Smooth muscle cell (in vitro differentiated cells): ENCODE results near the gene ATG9A. TPM values are rescaled to one million over a fixed set of nuclear protein-coding genes. Genes with fewer than 3 reads are reported as not detected.

ENCODE experiments used
- DNase-seq: peaks from one replicate; lab custom pipeline; 2025; ENCODE audit not compliant: unreplicated experiment; lab: John Stamatoyannopoulos, UW
- H2AFZ ChIP-seq: fragments of 200-600 bp; sonication (generic); 2 replicates; pipeline ENCODE4 v1.6.0; 2016; ENCODE audit warnings: antibody characterized with exemption, low read depth, mild to moderate bottlenecking
- H3F3A ChIP-seq: fragments of 200-600 bp; sonication (generic); 2 replicates; pipeline ENCODE4 v1.6.0; 2017; ENCODE audit warnings: antibody characterized with exemption, low read depth
- H3K27ac ChIP-seq: fragments of 200-600 bp; sonication (generic); 2 replicates; pipeline ENCODE4 v1.5.1; 2016; ENCODE audit warnings: low read depth, mild to moderate bottlenecking
- H3K27me3 ChIP-seq: fragments of 200-600 bp; sonication (generic); 2 replicates; pipeline ENCODE4 v1.6.1; 2016; ENCODE audit warnings: low read depth, mild to moderate bottlenecking
- H3K36me3 ChIP-seq: fragments of 200-600 bp; sonication (generic); 2 replicates; pipeline ENCODE4 v1.5.1; 2016; ENCODE audit warnings: low read depth
- H3K4me1 ChIP-seq: fragments of 200-600 bp; sonication (generic); 2 replicates; pipeline ENCODE4 v1.5.1; 2016; ENCODE audit warnings: low read depth
- H3K4me2 ChIP-seq: fragments of 200-600 bp; sonication (generic); 2 replicates; pipeline ENCODE4 v1.6.0; 2016; ENCODE audit warnings: mild to moderate bottlenecking
- H3K4me3 ChIP-seq: fragments of 200-600 bp; sonication (generic); 2 replicates; pipeline ENCODE4 v1.5.1; 2016; ENCODE audit warnings: mild to moderate bottlenecking
- H3K79me2 ChIP-seq: fragments of 200-600 bp; sonication (generic); 2 replicates; pipeline ENCODE4 v1.6.0; 2016; ENCODE audit warnings: low read depth, mild to moderate bottlenecking
- H3K9ac ChIP-seq: fragments of 200-600 bp; sonication (generic); 2 replicates; pipeline ENCODE4 v1.6.0; 2016; ENCODE audit warnings: low read depth
- H3K9me3 ChIP-seq: fragments of 200-600 bp; sonication (generic); replicated peaks from 2 replicates; pipeline ENCODE4 v1.5.1; 2016; ENCODE audit warnings: low read depth
- H4K20me1 ChIP-seq: fragments of 200-600 bp; sonication (generic); 2 replicates; pipeline ENCODE4 v1.6.0; 2016; ENCODE audit warnings: low read depth
- CTCF ChIP-seq: fragments of 200-600 bp; sonication (generic); IDR thresholded peaks from 2 replicates; pipeline ENCODE4 v1.5.1; 2017; ENCODE audit warnings: borderline replicate concordance, mild to moderate bottlenecking, antibody characterized with exemption; ENCODE audit not compliant: insufficient read depth, poor library complexity, severe bottlenecking
- WGBS: methylation state at CpG from one replicate; pipeline ENCODE4 v1.1.7; 2016; ENCODE audit warnings: low lambda C conversion rate; 5-methylcytosine and 5-hydroxymethylcytosine counted together
- polyA plus RNA-seq: library from polyadenylated mRNA; unstranded; fragments of >200 nt; fragmentation: Nextera tagmentation; extraction: Ambion mirVana; gene quantifications from 2 replicates; pipeline ENCODE4 v1.2.1, GENCODE V29; 2016
- total RNA-seq: library from RNA; depleted of rRNA; stranded (reverse); fragments of >200 nt; gene quantifications from 2 replicates; pipeline ENCODE4 v1.2.3, GENCODE V29; 2014

The ATG9A gene
- total and polyA plus RNA-seq, 2 experiments from 2014 or later: 58.1 to 61.6 TPM

- H3K27ac ChIP-seq: no peak overlapping the region
- no peak for DNase-seq
- no peak overlapping the region for H3K4me2 ChIP-seq
- no peaks in the 10 kb centered on the region for H3K27me3 ChIP-seq
- no peaks in the 10 kb centered on the region for H4K20me1 ChIP-seq
- peaks cover 4% of the 10 kb centered on the region for H3K36me3 ChIP-seq
- 95% methylated on average over 18 of the region's 18 CpGs for WGBS
- no peak overlapping the region for H3K4me3 ChIP-seq
- H3K9ac ChIP-seq: no peak overlapping the region
- peaks cover 7% of the 10 kb centered on the region for H3K4me1 ChIP-seq
- no peak overlapping the region for H2AFZ ChIP-seq
- H3K79me2 ChIP-seq: peaks cover 10% of the 10 kb centered on the region
- H3K9me3 ChIP-seq: no peaks in the 10 kb centered on the region
- peaks cover 14% of the 10 kb centered on the region for H3F3A ChIP-seq
- no peak for TF ChIP-seq CTCF
Observed at GRCh38 chr2:219219784-219220532, 9.5 kb downstream of the ATG9A start.

- Histone ChIP-seq H4K20me1 (no peaks in the 10 kb centered on the region), H3K4me2 (peak within 1 kb of the TSS; percentile 92), H3K9me3 (no peaks in the 10 kb centered on the region), H2AFZ (peak within 1 kb of the TSS; percentile 9), H3K9ac (peak within 1 kb of the TSS; percentile 36), H3K79me2 (peaks cover 10% of the 10 kb centered on the region), H3K4me3 (peak within 1 kb of the TSS; percentile 53), H3K36me3 (peaks cover 4% of the 10 kb centered on the region), H3K27me3 (no peaks in the 10 kb centered on the region), H3K27ac (peak within 1 kb of the TSS; percentile 77), H3F3A (peaks cover 14% of the 10 kb centered on the region), H3K4me1 (peaks cover 7% of the 10 kb centered on the region)
- TF ChIP-seq CTCF: no peak
- 16% methylated on average over 61 of the region's 71 CpGs for WGBS
- DNase-seq: peak; percentile 89
Observed at GRCh38 chr2:219218732-219219701, 10.4 kb downstream of the ATG9A start, which contains the start of gene ABCB6. TSS of gene ABCB6 (minus strand) at chr2:219218958. CDS start at chr2:219218673, 285 bp downstream.

- Histone ChIP-seq H3K4me1 (peaks cover 7% of the 10 kb centered on the region), H2AFZ (peak overlapping the region; percentile 9), H3K27me3 (no peaks in the 10 kb centered on the region), H3K9ac (peak overlapping the region; percentile 36), H4K20me1 (no peaks in the 10 kb centered on the region), H3K27ac (peak overlapping the region; percentile 77), H3K36me3 (peaks cover under 1% of the 10 kb centered on the region), H3F3A (peaks cover 14% of the 10 kb centered on the region), H3K4me3 (peak overlapping the region; percentile 53), H3K79me2 (peaks cover 10% of the 10 kb centered on the region), H3K4me2 (peak overlapping the region; percentile 92), H3K9me3 (no peaks in the 10 kb centered on the region)
- TF ChIP-seq CTCF: no peak
- DNase-seq: peak; percentile 87
- under 1% methylated on average over 37 of the region's 37 CpGs for WGBS
Observed at GRCh38 chr2:219218217-219218731, 11.2 kb downstream of the ATG9A start.
